SK-N-SH (cell line): ENCODE measurements around the gene HMOX1. TPM values are rescaled to one million over a fixed set of nuclear protein-coding genes. Genes with fewer than 3 reads are reported as not detected.

Experiments used
- CTCF ChIA-PET: fragments of 300-600, 350-600 bp; formaldehyde crosslinking; extraction: SDS; loops from one replicate; lab custom pipeline; 2021; lab: Yijun Ruan, JAX
- POLR2A ChIA-PET: fragments of 350-600 bp; sonication (Branson Sonifier 250); formaldehyde crosslinking; extraction: SDS; loops from one replicate; lab custom pipeline; 2020; ENCODE audit warnings: antibody characterized with exemption, inconsistent platforms; lab: Yijun Ruan, JAX
- DNase-seq: peaks from one replicate; pipeline ENCODE4 v3.0.0; 2012
- H2AFZ ChIP-seq: fragments of 200-600 bp; sonication (generic); 2 replicates; pipeline ENCODE4 v1.8.1; 2016; ENCODE audit warnings: antibody characterized with exemption, mild to moderate bottlenecking, low read depth
- H3F3A ChIP-seq: fragments of 200-600 bp; sonication (generic); replicated peaks from 2 replicates; pipeline ENCODE3; 2016; ENCODE audit warnings: antibody characterized with exemption, mild to moderate bottlenecking; ENCODE audit not compliant: insufficient read depth
- H3K27ac ChIP-seq, 2 experiments: fragments of 200-500 bp in 1 of 2; fragments of 200-600 bp in 1 of 2; sonication (Bioruptor generic) in 1 of 2; sonication (generic), shearing (Covaris generic) in 1 of 2; 2 replicates each; pipeline versions ENCODE4 v1.5.1 to v1.6.1; 2014 to 2016; ENCODE audit warnings: low read depth in 2 of 2, inconsistent platforms in 1 of 2, low read length in 1 of 2, mild to moderate bottlenecking in 1 of 2, mixed read lengths in 1 of 2
- H3K27me3 ChIP-seq: fragments of 200-600 bp; sonication (generic), shearing (Covaris generic); 2 replicates; pipeline ENCODE4 v1.6.1; 2016; ENCODE audit warnings: mixed run types; ENCODE audit not compliant: insufficient read depth
- H3K36me3 ChIP-seq, 2 experiments: fragments of 200-500 bp in 1 of 2; fragments of 200-600 bp in 1 of 2; sonication (Bioruptor generic) in 1 of 2; sonication (generic) in 1 of 2; replicated peaks in 1 of 2; 2 replicates each; pipeline versions ENCODE3 to v1.5.1; 2014 to 2016; ENCODE audit warnings: low read length in 1 of 2, mild to moderate bottlenecking in 1 of 2; ENCODE audit not compliant: insufficient read depth in 2 of 2, control insufficient read depth in 1 of 2
- H3K4me1 ChIP-seq, 2 experiments: fragments of 200-500 bp in 1 of 2; fragments of 200-600 bp in 1 of 2; sonication (Bioruptor generic) in 1 of 2; sonication (generic), shearing (Covaris generic) in 1 of 2; 2 replicates each; pipeline versions ENCODE4 v1.5.1 to v1.6.1; 2014 to 2016; ENCODE audit warnings: low read depth in 1 of 2, low read length in 1 of 2, mixed run types in 1 of 2; ENCODE audit not compliant: insufficient read depth in 2 of 2, control insufficient read depth in 1 of 2
- H3K4me2 ChIP-seq: fragments of 200-600 bp; sonication (generic), shearing (Covaris generic); 2 replicates; pipeline ENCODE4 v1.6.1; 2017; ENCODE audit warnings: mixed run types
- H3K4me3 ChIP-seq, 2 experiments: fragments of 200-500 bp in 1 of 2; fragments of 200-600 bp in 1 of 2; sonication (Bioruptor generic) in 1 of 2; sonication (generic), shearing (Covaris generic) in 1 of 2; 2 replicates each; pipeline versions ENCODE4 v1.5.1 to v1.8.1; 2014 to 2016; ENCODE audit warnings: low read depth in 2 of 2, inconsistent platforms in 1 of 2, low read length in 1 of 2, mild to moderate bottlenecking in 1 of 2, mixed read lengths in 1 of 2, moderate library complexity in 1 of 2
- H3K79me2 ChIP-seq: fragments of 200-600 bp; sonication (generic); 2 replicates; pipeline ENCODE4 v1.8.1; 2017; ENCODE audit warnings: mild to moderate bottlenecking; ENCODE audit not compliant: insufficient read depth
- H3K9ac ChIP-seq: fragments of 200-600 bp; sonication (generic); 2 replicates; pipeline ENCODE4 v1.6.1; 2017; ENCODE audit warnings: mixed run types
- H3K9me2 ChIP-seq: fragments of 200-600 bp; sonication (generic); 2 replicates; pipeline ENCODE4 v1.6.1; 2017; ENCODE audit warnings: mixed run types
- H3K9me3 ChIP-seq: fragments of 200-600 bp; sonication (generic); 2 replicates; pipeline ENCODE4 v1.6.1; 2017; ENCODE audit warnings: mixed run types, mild to moderate bottlenecking, moderate library complexity
- H4K20me1 ChIP-seq: fragments of 200-600 bp; sonication (generic); 2 replicates; pipeline ENCODE4 v1.6.1; 2017; ENCODE audit warnings: mild to moderate bottlenecking, mixed run types; ENCODE audit not compliant: insufficient read depth
- CTCF ChIP-seq: fragments of 200-600 bp; sonication (generic); IDR thresholded peaks from 2 replicates; pipeline ENCODE4 v1.6.1; 2017; ENCODE audit warnings: antibody characterized with exemption, mild to moderate bottlenecking, moderate library complexity
- ELF1 ChIP-seq: IDR thresholded peaks from 2 replicates; pipeline ENCODE4 v1.4.0; 2012
- EP300 ChIP-seq, 2 experiments: IDR thresholded peaks; 2 replicates each; pipeline versions ENCODE4 v1.4.0 to v1.6.1; 2012; ENCODE audit warnings: borderline replicate concordance in 1 of 2, low read depth in 1 of 2, low read length in 1 of 2
- FOXJ3 ChIP-seq: sonication (generic); formaldehyde crosslinking; IDR thresholded peaks from 2 replicates; pipeline ENCODE4 v1.5.1; 2020; ENCODE audit warnings: mild to moderate bottlenecking, missing genetic modification reagents
- GABPA ChIP-seq: IDR thresholded peaks from 2 replicates; pipeline ENCODE4 v1.4.0; 2012; ENCODE audit warnings: low read depth, mild to moderate bottlenecking
- JUND ChIP-seq: IDR thresholded peaks from 2 replicates; pipeline ENCODE4 v1.4.0; 2012
- MAX ChIP-seq: IDR thresholded peaks from 2 replicates; pipeline ENCODE4 v1.4.0; 2012; ENCODE audit warnings: low read depth
- MEF2A ChIP-seq: IDR thresholded peaks from 2 replicates; pipeline ENCODE4 v1.4.0; 2012; ENCODE audit warnings: low read depth, borderline replicate concordance
- RAD21 ChIP-seq: IDR thresholded peaks from 2 replicates; pipeline ENCODE4 v1.6.1; 2012; ENCODE audit warnings: mild to moderate bottlenecking, low read length
- RXRA ChIP-seq: IDR thresholded peaks from 2 replicates; pipeline ENCODE4 v1.4.0; 2012; ENCODE audit warnings: low read depth, mild to moderate bottlenecking, borderline replicate concordance
- SIN3A ChIP-seq: IDR thresholded peaks from 2 replicates; pipeline ENCODE4 v1.6.1; 2012; ENCODE audit warnings: low read depth, mild to moderate bottlenecking, low read length, moderate library complexity, borderline replicate concordance
- YY1 ChIP-seq: IDR thresholded peaks from 2 replicates; pipeline ENCODE4 v1.4.0; 2012; ENCODE audit warnings: low read depth, mild to moderate bottlenecking
- WGBS: methylation state at CpG from one replicate; pipeline ENCODE4 v1.1.6; 2017; ENCODE audit warnings: low lambda C conversion rate; 5-methylcytosine and 5-hydroxymethylcytosine counted together
- polyA plus RNA-seq, 3 experiments: library from polyadenylated mRNA; depleted of rRNA; stranded (reverse); fragments of >200 nt; gene quantifications; 2 replicates each; pipeline ENCODE4 v1.2.3, GENCODE V29; 2012
- TF ChIP-seq, protein P1 (sequence below): IDR thresholded peaks from 2 replicates; pipeline ENCODE4 v1.6.1; 2012; ENCODE audit warnings: mild to moderate bottlenecking, low read depth, low read length, moderate library complexity
- TF ChIP-seq, protein P2 (sequence below): IDR thresholded peaks from 2 replicates; pipeline ENCODE4; 2012
- TF ChIP-seq, protein P3 (sequence below): fragments of 150-350 bp; IDR thresholded peaks from 2 replicates; pipeline ENCODE4 v1.6.1; 2017; ENCODE audit warnings: antibody characterized with exemption, low read length, low read depth, borderline replicate concordance
- TF ChIP-seq, protein P4 (sequence below): IDR thresholded peaks from 2 replicates; pipeline ENCODE4 v1.4.0; 2012; ENCODE audit warnings: low read depth, borderline replicate concordance

Gene HMOX1
- polyA plus RNA-seq, 1 of the 3 experiments (the other 2 are of a cell fraction), result 13.7 TPM

DNA sequence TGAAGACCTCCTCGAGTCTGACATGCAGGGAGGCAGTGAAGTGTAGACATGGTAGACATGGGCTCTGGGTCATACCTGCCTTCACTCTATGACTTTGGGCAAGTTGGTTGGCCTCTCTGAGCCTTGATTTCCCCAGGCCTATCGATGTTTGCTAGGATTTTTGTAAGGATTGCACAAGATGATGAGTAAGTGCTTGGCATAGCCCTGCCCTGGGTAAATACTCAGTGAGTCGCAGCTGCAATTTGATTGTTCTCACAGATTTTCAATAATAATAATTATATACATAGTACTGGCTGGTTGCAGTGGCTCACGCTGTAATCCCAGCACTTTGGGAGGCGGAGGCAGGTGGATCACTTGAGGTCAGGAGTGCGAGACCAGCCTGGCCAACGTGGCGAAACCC, 37.2 kb downstream of the HMOX1 start:
- Histone ChIP-seq H3K9me3 (no peaks in the 10 kb centered on the region), H3K36me3 (peaks cover 8 to 55% of the 10 kb centered on the region in 2 experiments), H3K4me2 (no peak overlapping the region), H4K20me1 (no peaks in the 10 kb centered on the region), H3K27ac (no peak overlapping the region), H3K4me3 (no peak overlapping the region), H3K27me3 (no peaks in the 10 kb centered on the region), H3K4me1 (no peaks in the 10 kb centered on the region), H3F3A (no peaks in the 10 kb centered on the region), H2AFZ (no peak overlapping the region), H3K9me2 (no peaks in the 10 kb centered on the region), H3K9ac (no peak overlapping the region), H3K79me2 (no peaks in the 10 kb centered on the region)
- no peak for TF ChIP-seq RAD21
- no peak for TF ChIP-seq SIN3A
- no peak for TF ChIP-seq RXRA
- no peak for TF ChIP-seq JUND
- TF ChIP-seq GABPA, result no peak
- no peak for TF ChIP-seq MEF2A
- no peak for TF ChIP-seq ELF1
- TF ChIP-seq, protein P1, sequence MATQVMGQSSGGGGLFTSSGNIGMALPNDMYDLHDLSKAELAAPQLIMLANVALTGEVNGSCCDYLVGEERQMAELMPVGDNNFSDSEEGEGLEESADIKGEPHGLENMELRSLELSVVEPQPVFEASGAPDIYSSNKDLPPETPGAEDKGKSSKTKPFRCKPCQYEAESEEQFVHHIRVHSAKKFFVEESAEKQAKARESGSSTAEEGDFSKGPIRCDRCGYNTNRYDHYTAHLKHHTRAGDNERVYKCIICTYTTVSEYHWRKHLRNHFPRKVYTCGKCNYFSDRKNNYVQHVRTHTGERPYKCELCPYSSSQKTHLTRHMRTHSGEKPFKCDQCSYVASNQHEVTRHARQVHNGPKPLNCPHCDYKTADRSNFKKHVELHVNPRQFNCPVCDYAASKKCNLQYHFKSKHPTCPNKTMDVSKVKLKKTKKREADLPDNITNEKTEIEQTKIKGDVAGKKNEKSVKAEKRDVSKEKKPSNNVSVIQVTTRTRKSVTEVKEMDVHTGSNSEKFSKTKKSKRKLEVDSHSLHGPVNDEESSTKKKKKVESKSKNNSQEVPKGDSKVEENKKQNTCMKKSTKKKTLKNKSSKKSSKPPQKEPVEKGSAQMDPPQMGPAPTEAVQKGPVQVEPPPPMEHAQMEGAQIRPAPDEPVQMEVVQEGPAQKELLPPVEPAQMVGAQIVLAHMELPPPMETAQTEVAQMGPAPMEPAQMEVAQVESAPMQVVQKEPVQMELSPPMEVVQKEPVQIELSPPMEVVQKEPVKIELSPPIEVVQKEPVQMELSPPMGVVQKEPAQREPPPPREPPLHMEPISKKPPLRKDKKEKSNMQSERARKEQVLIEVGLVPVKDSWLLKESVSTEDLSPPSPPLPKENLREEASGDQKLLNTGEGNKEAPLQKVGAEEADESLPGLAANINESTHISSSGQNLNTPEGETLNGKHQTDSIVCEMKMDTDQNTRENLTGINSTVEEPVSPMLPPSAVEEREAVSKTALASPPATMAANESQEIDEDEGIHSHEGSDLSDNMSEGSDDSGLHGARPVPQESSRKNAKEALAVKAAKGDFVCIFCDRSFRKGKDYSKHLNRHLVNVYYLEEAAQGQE, result no peak
- TF ChIP-seq, protein P2, sequence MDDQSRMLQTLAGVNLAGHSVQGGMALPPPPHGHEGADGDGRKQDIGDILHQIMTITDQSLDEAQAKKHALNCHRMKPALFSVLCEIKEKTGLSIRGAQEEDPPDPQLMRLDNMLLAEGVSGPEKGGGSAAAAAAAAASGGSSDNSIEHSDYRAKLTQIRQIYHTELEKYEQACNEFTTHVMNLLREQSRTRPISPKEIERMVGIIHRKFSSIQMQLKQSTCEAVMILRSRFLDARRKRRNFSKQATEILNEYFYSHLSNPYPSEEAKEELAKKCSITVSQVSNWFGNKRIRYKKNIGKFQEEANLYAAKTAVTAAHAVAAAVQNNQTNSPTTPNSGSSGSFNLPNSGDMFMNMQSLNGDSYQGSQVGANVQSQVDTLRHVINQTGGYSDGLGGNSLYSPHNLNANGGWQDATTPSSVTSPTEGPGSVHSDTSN, result no peak
- no peak for TF ChIP-seq CTCF
- no peak for TF ChIP-seq FOXJ3 (CRISPR knock-in tag)
- TF ChIP-seq, protein P3, sequence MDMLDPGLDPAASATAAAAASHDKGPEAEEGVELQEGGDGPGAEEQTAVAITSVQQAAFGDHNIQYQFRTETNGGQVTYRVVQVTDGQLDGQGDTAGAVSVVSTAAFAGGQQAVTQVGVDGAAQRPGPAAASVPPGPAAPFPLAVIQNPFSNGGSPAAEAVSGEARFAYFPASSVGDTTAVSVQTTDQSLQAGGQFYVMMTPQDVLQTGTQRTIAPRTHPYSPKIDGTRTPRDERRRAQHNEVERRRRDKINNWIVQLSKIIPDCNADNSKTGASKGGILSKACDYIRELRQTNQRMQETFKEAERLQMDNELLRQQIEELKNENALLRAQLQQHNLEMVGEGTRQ, result no peak
- TF ChIP-seq, protein P4, sequence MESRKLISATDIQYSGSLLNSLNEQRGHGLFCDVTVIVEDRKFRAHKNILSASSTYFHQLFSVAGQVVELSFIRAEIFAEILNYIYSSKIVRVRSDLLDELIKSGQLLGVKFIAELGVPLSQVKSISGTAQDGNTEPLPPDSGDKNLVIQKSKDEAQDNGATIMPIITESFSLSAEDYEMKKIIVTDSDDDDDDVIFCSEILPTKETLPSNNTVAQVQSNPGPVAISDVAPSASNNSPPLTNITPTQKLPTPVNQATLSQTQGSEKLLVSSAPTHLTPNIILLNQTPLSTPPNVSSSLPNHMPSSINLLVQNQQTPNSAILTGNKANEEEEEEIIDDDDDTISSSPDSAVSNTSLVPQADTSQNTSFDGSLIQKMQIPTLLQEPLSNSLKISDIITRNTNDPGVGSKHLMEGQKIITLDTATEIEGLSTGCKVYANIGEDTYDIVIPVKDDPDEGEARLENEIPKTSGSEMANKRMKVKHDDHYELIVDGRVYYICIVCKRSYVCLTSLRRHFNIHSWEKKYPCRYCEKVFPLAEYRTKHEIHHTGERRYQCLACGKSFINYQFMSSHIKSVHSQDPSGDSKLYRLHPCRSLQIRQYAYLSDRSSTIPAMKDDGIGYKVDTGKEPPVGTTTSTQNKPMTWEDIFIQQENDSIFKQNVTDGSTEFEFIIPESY, result no peak
- no peak for TF ChIP-seq EP300 (IDR thresholded peaks at IDR 0.05; ENCODE audit: borderline replicate concordance in 1 of 2, low read depth in 1 of 2, low read length in 1 of 2)
- no peak for TF ChIP-seq YY1
- no peak for TF ChIP-seq MAX
- no peak for DNase-seq
- ChIA-PET CTCF (interaction anchor here (1.2 to 1.4 kb wide), 2 partner anchors 67 to 165 kb away, joined by 3 to 4 read pairs; no protein-coding TSS in a partner anchor), POLR2A (no interaction called here)
- WGBS, result 83% methylated on average over 8 of the region's 8 CpGs
